ENCODE data around the gene SLC22A7. TPM values are rescaled to one million over a fixed set of nuclear protein-coding genes. Genes with fewer than 3 reads are reported as not detected.

Gene SLC22A7
- total RNA-seq, 1 donor from 2014 or later: not detected

- Mint-ChIP-seq H3K36me3 (ENCODE audit: low read depth) (peaks cover 27% of the 10 kb centered on the region), H3K27ac (peak overlapping the region; percentile 91), H3K9me3 (no peaks in the 10 kb centered on the region), H3K27me3 (no peaks in the 10 kb centered on the region), H3K4me1 (peaks cover 86% of the 10 kb centered on the region), H3K4me3 (peak overlapping the region; percentile 68)
- no peak for DNase-seq
- TF ChIP-seq CTCF (IDR thresholded peaks at IDR 0.05): no peak
- peak; percentile 61 for ATAC-seq (ENCODE audit: low read depth)
- intact Hi-C loops (cut with micrococcal nuclease): loop anchor here (1.0 to 2.0 kb wide), 2 partner anchors 10 to 67 kb away; partner anchors contain the start of gene CRIP3
- POLR2A ChIA-PET: interaction anchor here (0.5 to 1.5 kb wide), 8 partner anchors 9 to 426 kb away, joined by 3 to 22 read pairs (median 4); partner anchors contain the start of genes CRIP3 and ZNF318
- CTCF ChIA-PET: interaction anchor here (0.7 to 3.1 kb wide), 4 partner anchors 10 to 44 kb away, joined by 3 to 8 read pairs (median 5); partner anchors contain the start of gene CRIP3
These were observed 20.0 kb downstream of the SLC22A7 start for GRCh38 chr6:43318011-43318410.

GRCh38 chr6:43325876-43326275, 27.8 kb downstream of the SLC22A7 start:
- no peak for TF ChIP-seq CTCF (IDR thresholded peaks at IDR 0.05)
- CTCF ChIA-PET: no interaction called here
- ATAC-seq (ENCODE audit: low read depth) (no peak), DNase-seq (no peak)
- intact Hi-C loops (cut with micrococcal nuclease): no loop called here
- POLR2A ChIA-PET: interaction anchor here (0.6 to 2.4 kb wide), 4 partner anchors 9 to 89 kb away, joined by 3 to 8 read pairs (median 6); no protein-coding TSS in a partner anchor
- Mint-ChIP-seq H3K36me3 (ENCODE audit: low read depth) (peaks cover 44% of the 10 kb centered on the region), H3K4me3 (no peak overlapping the region), H3K27me3 (no peaks in the 10 kb centered on the region), H3K4me1 (peaks cover 40% of the 10 kb centered on the region), H3K9me3 (no peaks in the 10 kb centered on the region), H3K27ac (no peak overlapping the region)

GRCh38 chr6:43328528-43328927, 30.5 kb downstream of the SLC22A7 start:
- H3K9me3 Mint-ChIP-seq: no peaks in the 10 kb centered on the region
- intact Hi-C loops (cut with micrococcal nuclease): no loop called here
- ChIA-PET CTCF (interaction anchor here (2.0 to 2.6 kb wide), 2 partner anchors 20 to 99 kb away, joined by 4 to 7 read pairs; partner anchors contain the start of genes CRIP3 and DNPH1), POLR2A (no interaction called here)
- H3K27ac Mint-ChIP-seq: peak overlapping the region; percentile 31
- DNase-seq: no peak
- no peak for TF ChIP-seq CTCF (IDR thresholded peaks at IDR 0.05)
- peaks cover 32% of the 10 kb centered on the region for H3K4me1 Mint-ChIP-seq
- no peak for ATAC-seq (ENCODE audit: low read depth)
- peaks cover 52% of the 10 kb centered on the region for H3K36me3 Mint-ChIP-seq (ENCODE audit: low read depth)
- H3K4me3 Mint-ChIP-seq: no peak overlapping the region
- no peaks in the 10 kb centered on the region for H3K27me3 Mint-ChIP-seq

- ChIA-PET POLR2A (no interaction called here), CTCF (no interaction called here)
- no peaks in the 10 kb centered on the region for H3K9me3 Mint-ChIP-seq
- H3K27ac Mint-ChIP-seq: no peak overlapping the region
- H3K4me1 Mint-ChIP-seq: peaks cover 29% of the 10 kb centered on the region
- TF ChIP-seq CTCF (IDR thresholded peaks at IDR 0.05): no peak
- H3K27me3 Mint-ChIP-seq: no peaks in the 10 kb centered on the region
- H3K36me3 Mint-ChIP-seq (ENCODE audit: low read depth): peaks cover 51% of the 10 kb centered on the region
- no peak for DNase-seq
- H3K4me3 Mint-ChIP-seq: no peak overlapping the region
- ATAC-seq (ENCODE audit: low read depth): no peak
- intact Hi-C loops (cut with micrococcal nuclease): no loop called here
These were observed 33.4 kb downstream of the SLC22A7 start for GRCh38 chr6:43331470-43331869.

GRCh38 chr6:43331891-43332290, 33.8 kb downstream of the SLC22A7 start:
- Mint-ChIP-seq H3K4me1 (peaks cover 32% of the 10 kb centered on the region), H3K27ac (no peak overlapping the region), H3K36me3 (ENCODE audit: low read depth) (peaks cover 55% of the 10 kb centered on the region), H3K9me3 (no peaks in the 10 kb centered on the region), H3K4me3 (no peak overlapping the region), H3K27me3 (no peaks in the 10 kb centered on the region)
- CTCF ChIA-PET: no interaction called here
- POLR2A ChIA-PET: no interaction called here
- intact Hi-C loops (cut with micrococcal nuclease): no loop called here
- ATAC-seq (ENCODE audit: low read depth): no peak
- no peak for DNase-seq
- no peak for TF ChIP-seq CTCF (IDR thresholded peaks at IDR 0.05)
